Left ventricle myocardium superior (tissue), 1 donor: ENCODE results near the gene MRRF. TPM values are rescaled to one million over a fixed set of nuclear protein-coding genes. Genes with fewer than 3 reads are reported as not detected.
A peak's percentile ranks its signal among the peaks of the same experiment; 100 is the strongest.
"Not testable (repeated sequence)": the region's sequence is repeated elsewhere in the genome, so short reads cannot be mapped to it uniquely, and the experiment has no call there.

ENCODE experiments used
- ATAC-seq: fragments of 200-7000 bp; cut with Tn5 transposase; one replicate; pipeline ENCODE4 v1.9.1; 2020; ENCODE audit warnings: mild to moderate bottlenecking, moderate library complexity
- DNase-seq: peaks from one replicate; pipeline ENCODE4 v3.0.0-alpha.2; 2020
- intact Hi-C: fragments of 100-400 bp; cut with micrococcal nuclease; formaldehyde crosslinking; loops from one replicate; pipeline ENCODE4 v1.11.0; 2022
- total RNA-seq: library from RNA; stranded (reverse); fragmentation: NEBNext Ultra II Directional; extraction: Animal tissue kit (Norgen Biotek cat#: 25700); gene quantifications from one replicate; pipeline ENCODE4 v1.2.1, GENCODE V29; 2021
- donor health status: DM: no; HTN: yes; CAD: no; lungs with severe emphysema.

The MRRF gene
- total RNA-seq, 1 donor from 2014 or later: 41.3 TPM

- no peak for DNase-seq
Observed at GRCh38 chr9:122320413-122320881, 55.8 kb downstream of the MRRF start.

GRCh38 chr9:122322553-122322952 lies 57.9 kb downstream of the MRRF start:
- ATAC-seq (peak; percentile 45), DNase-seq (no peak)
- intact Hi-C loops: loop anchor here (5.0 kb wide), 1 partner anchor 85 kb away; no protein-coding TSS in a partner anchor

More at GRCh38 chr9:122320413-122320881, 55.8 kb downstream of the MRRF start:
- ATAC-seq: no peak
- intact Hi-C loops: loop anchor here (5.0 kb wide), 1 partner anchor 83 kb away; no protein-coding TSS in a partner anchor

GRCh38 chr9:122324665-122325064 lies 60.0 kb downstream of the MRRF start:
- not testable (repeated sequence) for ATAC-seq, DNase-seq
- intact Hi-C loops: loop anchor here (5.0 kb wide), 1 partner anchor 87 kb away; no protein-coding TSS in a partner anchor

GRCh38 chr9:122325124-122325523 lies 60.4 kb downstream of the MRRF start:
- DNase-seq (no peak), ATAC-seq (peak; percentile 22)
- intact Hi-C loops: no loop called here

- DNase-seq (no peak), ATAC-seq (no peak)
- intact Hi-C loops: no loop called here
Observed at GRCh38 chr9:122327175-122327574, 62.5 kb downstream of the MRRF start.

- intact Hi-C loops: no loop called here
- peak; percentile 77 for ATAC-seq
- no peak for DNase-seq
Observed at GRCh38 chr9:122329597-122329996, 64.9 kb downstream of the MRRF start.

- ATAC-seq, DNase-seq, intact Hi-C loops: not testable (repeated sequence)
Observed at GRCh38 chr9:122330466-122330865, 65.8 kb downstream of the MRRF start.

- ATAC-seq (peak; percentile 13), DNase-seq (no peak)
- intact Hi-C loops: no loop called here
Observed at GRCh38 chr9:122331523-122331927, 66.8 kb downstream of the MRRF start.

GRCh38 chr9:122332083-122332482 lies 67.4 kb downstream of the MRRF start:
- ATAC-seq (peak; percentile 62), DNase-seq (no peak)
- intact Hi-C loops: no loop called here

GRCh38 chr9:122332644-122333043 lies 68.0 kb downstream of the MRRF start:
- ATAC-seq (no peak), DNase-seq (no peak)
- intact Hi-C loops: no loop called here

GRCh38 chr9:122333169-122333808 lies 68.6 kb downstream of the MRRF start:
- DNase-seq (no peak), ATAC-seq (no peak)
- intact Hi-C loops: no loop called here

GRCh38 chr9:122334916-122335315 lies 70.2 kb downstream of the MRRF start:
- ATAC-seq (no peak), DNase-seq (no peak)
- intact Hi-C loops: no loop called here

- intact Hi-C loops: no loop called here
- ATAC-seq (no peak), DNase-seq (no peak)
Observed at GRCh38 chr9:122336189-122336588, 71.5 kb downstream of the MRRF start.

GRCh38 chr9:122336866-122337555 lies 72.3 kb downstream of the MRRF start:
- DNase-seq (no peak), ATAC-seq (no peak)
- intact Hi-C loops: no loop called here

- intact Hi-C loops: no loop called here
- no peak for DNase-seq
- no peak for ATAC-seq
Observed at GRCh38 chr9:122337556-122337929, 72.9 kb downstream of the MRRF start.

GRCh38 chr9:122338536-122338935 lies 73.9 kb downstream of the MRRF start:
- ATAC-seq (no peak), DNase-seq (no peak)
- intact Hi-C loops: no loop called here

GRCh38 chr9:122338994-122339393 lies 74.3 kb downstream of the MRRF start:
- peak; percentile 34 for ATAC-seq
- intact Hi-C loops: no loop called here
- DNase-seq: no peak

GRCh38 chr9:122339579-122339978 lies 74.9 kb downstream of the MRRF start:
- no peak for ATAC-seq
- intact Hi-C loops: no loop called here
- no peak for DNase-seq

- intact Hi-C loops: no loop called here
- DNase-seq: no peak
- no peak for ATAC-seq
Observed at GRCh38 chr9:122340161-122340560, 75.5 kb downstream of the MRRF start.

GRCh38 chr9:122342323-122343050 lies 77.8 kb downstream of the MRRF start:
- intact Hi-C loops: no loop called here
- no peak for DNase-seq
- ATAC-seq: no peak
